ENCODE measurements around the gene DMD.

GRCh38 chrX:31819455-31819854, 1391.9 kb downstream of the DMD start:
- no peak for TF ChIP-seq CTCF (IDR thresholded peaks at IDR 0.05; ENCODE audit: low read length)
- TF ChIP-seq EZH2phosphoT487 (IDR thresholded peaks at IDR 0.05; ENCODE audit: low read length) = no peak
- TF ChIP-seq EZH2 (optimal IDR thresholded peaks at IDR 0.05; ENCODE audit: low read depth, low read length) = no peak

Data from MM.1S (cell line).